Dermis blood vessel endothelial cell (primary cell): Measurements from ENCODE around the gene GNA14. TPM values are rescaled to one million over a fixed set of nuclear protein-coding genes. Genes with fewer than 3 reads are reported as not detected.
A peak's percentile ranks its signal among the peaks of the same experiment; 100 is the strongest.
"Not testable (repeated sequence)": the region's sequence is repeated elsewhere in the genome, so short reads cannot be mapped to it uniquely, and the experiment has no call there.

Experiments used
- DNase-seq: peaks from one replicate; pipeline ENCODE4 v3.0.0; 2010
- total RNA-seq: library from RNA; depleted of rRNA; stranded (reverse); fragments of >200 nt; gene quantifications from 2 replicates; pipeline ENCODE4 v1.2.3, GENCODE V29; 2014

GNA14 gene
- total RNA-seq, 1 donor from 2014 or later, result 16.8 TPM

DNA sequence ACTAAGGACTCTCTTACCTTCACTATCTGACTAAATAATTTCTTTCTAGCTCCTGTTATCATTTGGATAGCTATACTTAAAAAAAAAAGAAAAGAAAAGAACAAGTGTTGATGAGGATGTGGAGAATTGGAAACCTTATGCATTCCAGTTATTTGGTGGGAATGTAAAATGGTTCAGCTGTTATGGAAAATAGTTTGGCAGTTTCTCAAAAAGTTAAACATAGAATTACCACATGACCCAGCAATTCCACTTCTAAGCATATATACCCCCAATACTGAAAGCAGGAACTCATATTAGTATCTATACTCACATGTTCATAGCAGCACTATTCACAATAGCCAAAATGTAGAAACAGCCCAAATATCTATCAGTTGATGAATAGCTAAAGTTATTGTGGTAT is 61.1 kb downstream of the GNA14 start:
- DNase-seq, result no peak

DNA sequence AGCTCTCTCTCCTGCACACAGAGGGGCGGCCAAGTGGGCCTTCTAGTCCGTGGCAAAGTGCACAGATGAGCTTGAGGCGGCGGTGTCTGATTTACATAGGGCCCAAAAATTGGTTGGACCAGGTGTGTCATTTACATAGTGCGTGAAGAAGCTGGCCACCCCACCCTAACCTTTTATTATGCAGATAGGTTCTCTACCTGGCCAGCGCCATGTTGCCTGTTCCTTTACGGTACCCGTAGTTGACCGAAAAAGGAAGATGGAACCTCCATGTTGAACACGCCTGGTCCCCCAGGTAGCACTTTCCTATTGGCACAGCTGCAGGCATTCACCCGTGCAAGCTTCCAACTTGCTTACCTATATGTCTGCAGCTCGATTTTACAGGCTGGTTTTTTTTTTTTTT is 61.5 kb downstream of the GNA14 start:
- DNase-seq, result no peak

DNA sequence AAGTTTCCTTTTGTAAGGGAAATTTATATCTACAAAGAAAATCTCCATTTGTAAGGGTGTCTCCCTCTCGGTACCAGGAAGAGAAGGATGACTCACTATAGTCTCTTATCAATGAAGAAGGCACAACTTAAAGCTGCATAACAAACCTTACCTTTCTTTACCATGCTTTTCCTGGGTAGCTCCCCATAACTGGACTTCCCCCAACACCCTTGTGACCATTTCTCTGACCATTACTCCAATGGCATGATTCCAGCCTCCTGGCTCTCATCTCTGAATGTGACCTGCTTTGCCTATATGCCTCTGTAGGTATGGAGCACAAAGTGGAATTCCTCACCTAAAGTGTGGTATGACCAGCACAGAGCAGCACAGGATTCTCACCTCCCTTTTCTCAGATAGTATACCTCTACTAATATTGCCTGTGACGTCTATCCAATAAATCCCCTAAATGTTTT is 62.8 kb downstream of the GNA14 start:
- no peak for DNase-seq

DNA sequence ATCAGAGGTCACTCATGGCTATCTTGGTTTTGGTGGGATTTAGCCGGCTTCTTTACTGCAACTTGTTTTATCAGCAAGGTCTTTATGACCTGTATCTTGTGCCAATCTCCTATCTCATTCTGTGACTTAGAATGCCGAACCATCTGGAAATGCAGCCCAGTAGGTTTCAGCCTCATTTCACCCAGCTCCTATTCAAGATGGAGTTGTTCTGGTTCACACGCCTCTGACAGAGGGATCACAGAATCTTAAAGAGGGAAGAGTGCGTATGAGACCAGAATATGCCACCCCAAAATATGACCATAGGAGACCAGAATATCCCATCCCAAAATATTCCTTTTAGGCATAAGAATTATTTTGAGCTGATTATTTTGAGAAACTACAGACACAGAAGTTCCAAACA is 63.2 kb downstream of the GNA14 start:
- DNase-seq, result not testable (repeated sequence)

DNA sequence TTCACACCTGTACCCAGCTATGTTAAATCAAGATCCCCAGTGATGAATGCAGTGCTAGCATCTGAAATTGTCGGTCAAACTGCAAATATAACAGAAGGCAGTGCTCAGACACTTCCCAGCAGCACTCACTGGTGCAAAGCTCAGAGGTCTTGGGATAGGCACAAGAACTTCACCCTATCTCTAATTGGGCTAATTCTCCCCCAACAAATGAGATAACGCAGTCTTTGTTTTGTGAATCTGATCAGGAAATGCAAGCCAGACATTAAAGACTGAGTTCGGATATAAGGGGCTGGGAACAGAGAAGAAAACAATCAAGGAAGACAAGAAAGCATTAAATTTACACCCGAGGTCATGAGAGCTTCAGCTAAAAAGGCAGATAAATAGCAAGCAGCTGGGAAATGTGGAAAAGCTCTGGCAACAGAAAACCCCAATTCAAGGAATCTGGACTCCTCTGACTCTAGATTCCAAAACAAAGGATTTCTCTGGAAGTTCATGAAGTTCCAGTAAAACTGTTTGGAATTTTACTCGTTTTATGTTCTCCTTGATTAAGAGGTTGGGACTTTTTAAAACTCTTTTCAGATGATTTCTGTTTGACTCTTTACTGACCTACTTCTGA is 65.1 kb downstream of the GNA14 start:
- no peak for DNase-seq

DNA sequence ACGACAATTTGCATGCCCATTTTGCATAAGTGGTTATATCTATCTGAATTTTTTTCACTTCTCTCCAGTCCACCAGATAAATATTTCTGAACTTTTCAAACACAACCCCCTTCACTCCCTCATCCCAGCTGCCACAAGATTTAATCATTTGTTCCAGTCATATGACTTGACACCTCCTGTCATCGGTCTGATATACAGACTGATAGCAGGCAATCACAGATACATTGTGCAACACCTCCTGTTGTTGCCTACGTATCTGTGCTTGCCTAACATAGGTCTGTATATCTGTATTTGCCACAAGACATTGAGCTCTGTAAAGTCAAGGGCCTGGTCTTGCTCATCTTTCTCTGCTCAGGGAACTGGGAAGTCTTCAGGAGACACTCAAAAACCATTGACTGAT is 65.6 kb downstream of the GNA14 start:
- DNase-seq, result no peak

DNA sequence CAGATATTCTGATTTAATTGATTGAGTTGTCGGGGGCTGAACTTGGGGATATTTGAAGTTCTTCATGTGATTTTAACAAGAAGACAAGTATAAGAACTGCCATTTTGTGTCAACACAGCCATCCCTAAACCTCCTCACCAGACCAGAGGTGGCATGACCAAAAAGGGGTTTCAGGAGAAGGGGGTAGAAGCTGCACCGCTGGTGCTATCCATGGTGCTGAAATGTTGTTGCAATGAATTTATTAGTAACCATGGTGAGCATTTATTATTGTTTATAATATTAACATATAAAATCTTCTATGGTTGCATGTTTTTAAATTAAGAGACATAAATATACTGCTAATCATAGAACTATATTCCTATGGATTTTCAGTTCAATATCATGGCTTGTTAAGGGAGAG is 72.3 kb downstream of the GNA14 start:
- peak; percentile 56 for DNase-seq

DNA sequence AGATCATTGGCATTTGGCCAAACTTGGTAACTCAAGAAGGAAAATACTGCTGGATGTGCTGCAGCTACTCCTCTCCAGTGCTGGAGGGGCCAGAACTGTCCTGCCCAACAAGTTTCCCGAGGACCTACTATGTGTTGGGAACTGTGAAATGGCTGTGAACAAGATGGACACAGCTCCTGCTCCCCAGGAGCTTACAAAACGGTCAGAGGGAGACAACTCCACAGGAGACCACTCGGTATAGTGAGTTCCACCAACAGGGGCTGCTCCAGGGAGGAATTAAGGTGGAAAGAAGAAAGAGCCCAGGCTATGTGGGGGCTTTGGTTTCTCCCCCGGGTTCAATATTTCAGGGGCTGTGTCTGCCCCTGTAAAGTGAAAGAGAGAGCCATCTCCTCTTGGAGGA is 78.8 kb downstream of the GNA14 start:
- peak; percentile 26 for DNase-seq

DNA sequence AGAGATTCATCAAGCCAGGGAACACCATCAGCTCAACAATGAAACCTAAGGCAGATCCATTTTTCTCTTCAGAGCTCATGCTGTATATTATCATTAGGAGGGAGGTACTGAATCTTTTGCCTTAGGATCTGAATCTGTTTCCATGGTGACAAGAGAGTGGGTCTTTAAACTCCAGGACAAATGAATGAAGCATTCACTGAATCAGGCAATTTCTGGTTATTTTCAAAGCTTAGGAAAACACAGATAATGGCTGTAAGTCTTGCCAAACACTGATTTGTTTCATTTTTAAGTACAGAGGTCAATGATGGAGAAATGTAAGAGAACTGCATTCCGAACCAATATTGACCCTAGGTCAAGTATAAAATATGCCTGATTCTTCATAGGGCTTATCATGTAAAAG is 84.9 kb downstream of the GNA14 start:
- DNase-seq, result no peak

DNA sequence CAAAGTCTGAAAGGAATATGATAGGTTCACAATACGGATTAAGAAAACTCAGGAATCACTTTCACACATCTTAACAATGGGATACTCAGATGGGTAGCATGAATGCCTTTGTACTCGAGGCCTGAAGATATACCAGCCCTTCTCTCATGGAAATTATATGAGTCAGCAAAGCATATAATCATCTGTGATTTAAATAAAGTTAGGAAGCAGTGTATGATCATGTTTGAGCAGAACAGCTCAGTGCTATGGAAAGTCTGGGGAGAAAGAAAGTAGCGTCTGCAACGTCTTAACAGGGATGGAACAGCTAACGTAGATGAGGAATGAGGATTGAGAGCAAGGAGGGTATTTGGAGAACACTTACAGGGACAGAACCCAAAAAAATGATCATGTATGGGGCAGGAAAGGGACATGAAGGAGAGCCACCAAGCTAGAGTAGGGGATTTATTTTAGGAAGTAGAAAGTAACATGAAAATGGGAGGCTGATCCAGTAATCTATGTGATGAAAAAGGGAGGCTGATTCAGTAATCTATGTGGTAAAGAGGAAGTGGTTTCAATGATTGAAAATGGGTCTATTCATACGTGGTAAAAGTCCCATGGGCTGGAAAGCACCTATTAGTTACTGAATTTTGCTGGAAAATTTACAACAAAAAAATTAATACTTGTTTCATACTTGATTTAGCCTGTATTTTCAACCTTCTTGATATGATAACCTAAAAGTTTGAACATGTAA is 85.9 kb downstream of the GNA14 start:
- peak; percentile 23 for DNase-seq

DNA sequence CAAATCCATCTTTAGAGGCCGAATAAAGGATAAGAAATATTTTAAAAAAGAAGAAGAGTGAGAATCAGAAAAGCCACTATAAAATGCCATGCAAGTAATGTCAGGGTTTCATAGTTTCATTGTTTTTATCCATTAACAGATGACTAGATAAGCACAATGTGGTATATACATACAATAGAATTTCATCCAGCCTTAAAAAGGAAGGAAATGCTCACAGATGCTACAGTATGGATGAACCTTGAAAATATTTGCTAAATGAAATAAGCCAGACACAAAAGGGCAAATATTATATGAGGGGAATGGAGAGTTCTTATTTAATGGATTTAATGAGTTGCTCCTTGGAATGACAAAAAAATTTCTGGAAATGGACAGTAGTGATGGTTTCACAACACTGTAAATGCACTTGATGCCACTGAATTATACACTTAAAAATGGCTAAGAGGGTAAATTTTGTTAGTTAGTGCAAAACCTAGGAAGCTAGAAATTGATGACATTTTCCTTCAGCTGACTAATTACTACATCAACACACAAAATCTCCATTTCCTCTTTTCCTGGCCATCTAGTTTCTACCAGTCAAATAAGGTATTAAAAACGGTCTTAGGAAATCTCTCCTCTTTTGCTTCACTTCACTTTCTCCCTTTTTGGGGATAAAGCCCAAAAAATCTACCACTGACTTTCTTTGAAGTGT is 86.6 kb downstream of the GNA14 start:
- DNase-seq, result peak; percentile 58

DNA sequence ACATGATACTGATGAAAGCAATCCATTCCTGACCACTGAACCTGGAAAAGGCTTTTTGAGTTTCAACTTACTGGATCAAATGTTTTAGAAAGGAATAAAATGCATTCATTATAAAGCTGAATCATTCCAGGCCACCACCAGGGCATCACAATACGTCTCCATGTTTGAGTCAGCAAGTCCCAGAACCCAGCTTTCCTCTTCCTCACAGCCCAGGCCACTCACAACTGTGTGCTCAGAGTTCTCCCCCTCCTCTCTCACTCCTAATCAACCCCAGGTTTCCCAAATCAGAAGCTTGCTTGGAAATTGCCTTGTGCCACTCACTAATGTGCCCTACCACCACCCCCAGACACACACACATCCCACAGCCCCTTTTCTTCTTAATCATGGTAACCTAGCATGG is 91.7 kb downstream of the GNA14 start:
- peak; percentile 24 for DNase-seq

DNA sequence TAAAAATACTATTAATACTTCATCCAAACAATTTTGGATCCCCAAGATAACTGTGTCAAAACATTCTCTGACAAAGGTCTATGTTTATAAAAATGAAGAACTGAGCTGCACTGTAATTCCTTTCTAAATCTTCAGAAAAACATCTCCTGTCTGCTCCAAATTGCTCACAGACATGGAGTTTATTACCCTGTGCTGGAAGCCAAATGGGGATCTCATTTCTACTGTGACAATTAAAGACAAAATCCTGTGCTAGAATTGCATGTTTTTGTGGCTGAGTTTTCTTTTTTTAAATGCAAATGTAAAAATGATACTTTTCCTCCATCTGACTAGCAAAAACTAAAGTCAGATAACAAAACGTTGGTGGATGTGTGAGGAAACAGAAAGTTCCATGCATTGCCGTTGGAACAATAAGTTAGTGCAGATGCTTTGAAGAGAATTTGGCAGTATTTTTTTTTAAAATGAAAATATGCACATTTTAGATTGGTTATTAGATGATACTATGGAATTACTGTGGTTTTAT is 93.5 kb downstream of the GNA14 start:
- no peak for DNase-seq

DNA sequence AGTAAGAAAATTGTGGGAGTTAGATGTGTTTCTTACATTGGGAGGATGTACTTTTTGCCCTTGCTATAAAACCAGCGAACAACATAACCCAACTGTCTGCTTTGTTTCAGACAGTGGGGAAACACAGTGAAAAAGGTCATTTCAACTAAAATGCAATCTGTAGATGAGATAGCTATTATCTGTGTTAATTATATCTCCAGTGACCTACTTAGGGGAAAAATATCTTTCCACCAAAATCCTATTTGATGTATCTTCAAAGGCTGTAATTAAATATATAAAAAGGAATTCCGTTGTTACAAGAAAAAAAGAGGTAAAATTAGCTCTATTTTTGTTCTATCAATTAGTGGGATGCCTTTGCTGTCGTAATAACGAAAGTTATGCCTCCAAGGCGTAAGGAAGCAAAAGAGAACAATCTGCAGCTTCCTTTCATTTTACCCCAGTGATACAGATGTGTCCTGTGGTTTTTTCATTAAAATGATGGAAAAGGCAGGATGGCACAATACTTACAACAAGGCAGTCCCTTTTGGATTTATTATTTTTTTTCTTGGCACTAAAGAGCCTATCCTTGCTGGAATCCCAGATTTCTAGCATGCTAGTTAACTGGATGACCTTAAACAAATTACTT is 100.9 kb downstream of the GNA14 start:
- DNase-seq, result no peak

DNA sequence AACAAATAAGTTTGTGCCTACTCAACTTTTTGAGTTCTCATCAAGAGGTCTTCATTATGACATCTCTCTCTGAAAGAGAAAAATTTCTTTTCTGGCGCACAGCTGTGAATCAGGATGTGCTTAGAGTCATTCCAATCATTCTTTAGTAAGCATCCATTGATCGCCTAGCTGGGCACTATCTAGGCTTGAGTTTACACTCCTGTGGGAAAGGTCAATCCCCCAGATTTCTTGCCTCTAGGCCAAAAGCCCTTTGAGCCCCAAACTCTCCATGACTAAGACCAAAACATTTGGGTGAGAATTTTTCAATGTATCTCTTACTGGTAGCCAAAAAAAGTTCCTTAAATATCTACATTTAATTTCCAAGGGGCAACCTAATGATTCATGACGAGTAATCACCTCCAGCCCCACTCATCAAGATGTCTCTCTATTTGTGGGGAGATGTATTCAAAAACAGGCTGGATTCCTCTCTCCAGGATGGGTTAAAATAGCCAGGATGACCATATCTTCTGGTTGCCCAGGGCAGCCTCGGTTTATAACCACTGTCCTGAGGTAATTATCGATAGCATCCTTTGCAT is 101.7 kb downstream of the GNA14 start:
- DNase-seq, result no peak

DNA sequence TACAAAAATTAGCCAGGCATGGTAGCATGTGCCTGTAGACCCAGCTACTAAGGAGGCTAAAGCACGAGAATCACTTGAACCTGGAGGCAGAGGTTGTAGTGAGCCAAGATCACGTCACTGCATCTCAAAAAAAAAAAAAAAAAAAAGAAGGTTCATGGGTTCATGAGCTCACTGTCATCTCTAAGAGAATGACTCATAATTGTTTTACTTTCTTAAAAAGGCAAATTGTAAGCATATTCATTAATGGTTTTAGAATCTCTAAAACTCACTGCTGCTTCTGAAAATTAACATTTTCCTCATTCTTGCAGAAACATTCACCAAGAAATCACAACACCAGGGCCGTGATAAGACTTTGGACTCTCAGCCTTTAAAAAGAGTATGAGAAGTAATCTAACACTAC is 103.6 kb downstream of the GNA14 start:
- DNase-seq, result no peak

DNA sequence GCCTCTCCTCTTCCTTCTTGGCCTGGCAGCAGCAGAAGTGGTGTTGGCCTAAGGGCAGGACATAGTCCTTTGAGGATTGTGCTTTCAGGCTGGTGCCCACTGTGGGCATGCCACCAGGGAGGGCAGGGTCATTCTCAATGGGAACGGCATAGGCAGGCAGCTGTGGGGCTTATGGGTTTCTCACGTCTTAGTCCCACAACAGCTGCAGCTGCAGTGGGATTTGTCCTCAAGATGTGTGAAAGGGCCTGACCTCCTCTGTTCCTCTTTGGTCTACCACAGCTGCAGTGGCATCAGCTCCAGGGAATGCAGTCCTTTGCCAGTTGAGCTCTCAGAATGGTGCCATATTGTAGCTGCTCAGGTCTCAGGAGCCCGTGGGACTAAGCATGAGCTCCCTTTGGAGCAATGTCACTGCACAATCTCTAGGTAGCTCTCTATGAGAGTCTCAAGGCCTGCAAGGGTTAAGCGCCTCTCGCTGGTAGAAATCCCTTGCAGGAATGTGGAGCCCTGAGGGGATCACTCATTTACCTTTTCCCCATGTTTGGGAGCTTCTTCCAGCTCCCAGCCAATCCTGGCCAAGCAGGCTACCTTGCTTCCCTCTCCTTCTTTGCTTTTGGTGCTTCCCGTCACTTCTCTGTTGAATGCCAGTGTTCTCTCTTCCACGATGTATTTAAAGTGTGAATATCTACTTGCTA is 104.8 kb downstream of the GNA14 start:
- no peak for DNase-seq

DNA sequence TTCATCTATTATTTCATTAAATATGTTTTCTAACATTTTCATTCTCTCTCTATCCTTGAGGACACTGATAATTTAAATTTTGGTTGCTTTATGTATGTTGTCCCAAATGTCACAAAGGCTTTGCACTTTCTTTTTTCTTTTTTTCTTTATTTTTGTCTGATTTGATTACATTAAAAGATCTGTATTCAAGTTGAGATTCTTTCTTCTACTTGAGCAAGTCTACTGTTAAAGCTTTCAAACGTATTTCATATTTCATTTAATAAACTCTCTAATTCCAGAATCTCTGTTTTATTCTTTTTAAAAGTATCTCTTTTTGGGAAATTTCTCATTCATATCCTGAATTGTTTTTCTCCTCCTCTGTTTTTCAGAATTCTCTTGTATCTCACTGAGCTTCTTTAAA is 106.5 kb downstream of the GNA14 start:
- DNase-seq, result no peak

DNA sequence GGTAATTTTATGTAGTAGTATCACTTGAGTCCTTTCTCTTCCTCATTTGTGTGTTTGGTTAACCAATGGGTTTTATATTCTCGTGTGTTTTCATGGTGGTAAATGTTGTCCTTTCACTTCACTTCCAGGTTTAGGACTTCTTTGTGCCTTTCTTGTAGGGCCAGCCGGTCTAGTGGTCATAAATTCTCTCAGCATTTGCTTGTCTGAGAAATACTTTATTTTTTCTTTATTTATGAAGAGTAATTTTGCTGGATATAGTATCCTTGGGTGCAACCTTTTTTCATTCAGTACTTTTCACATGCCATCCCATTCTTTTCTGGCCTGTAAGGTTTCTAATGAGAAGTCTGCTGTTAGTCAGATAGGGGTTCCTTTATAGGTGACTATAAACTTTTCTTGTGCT is 107.1 kb downstream of the GNA14 start:
- DNase-seq, result no peak

DNA sequence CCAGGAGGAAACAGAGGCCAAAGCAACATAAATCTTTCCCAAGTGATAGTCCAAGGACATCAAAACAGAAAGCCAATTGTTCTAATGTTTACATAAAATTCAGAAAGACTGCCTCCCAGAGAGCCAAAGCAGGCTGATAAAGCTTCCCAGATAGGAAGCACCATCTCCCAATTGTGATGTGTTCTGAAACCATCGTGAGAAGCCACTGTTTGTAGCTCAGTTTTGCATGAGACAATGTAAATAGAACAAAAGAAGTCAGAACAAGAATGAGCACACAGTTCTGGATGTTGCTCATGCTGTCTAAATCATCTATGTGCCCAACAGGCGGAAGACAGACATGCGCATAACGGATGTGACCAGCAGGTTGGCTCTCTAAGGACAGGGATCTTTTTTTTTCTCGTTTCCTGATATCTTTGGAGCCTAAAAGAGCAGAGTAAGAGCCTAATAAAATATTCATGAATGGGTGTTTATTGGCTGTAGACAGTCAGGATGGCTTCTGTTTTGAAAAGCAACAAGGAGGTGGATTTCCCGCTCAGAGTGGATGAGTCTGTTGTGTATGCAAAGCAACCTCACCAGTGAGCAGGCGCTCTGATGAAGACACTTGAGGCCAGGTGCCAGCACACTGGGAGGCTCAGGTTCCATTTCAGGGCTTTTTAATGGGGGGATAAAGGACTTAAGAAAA is 113.6 kb downstream of the GNA14 start:
- DNase-seq, result peak; percentile 83

DNA sequence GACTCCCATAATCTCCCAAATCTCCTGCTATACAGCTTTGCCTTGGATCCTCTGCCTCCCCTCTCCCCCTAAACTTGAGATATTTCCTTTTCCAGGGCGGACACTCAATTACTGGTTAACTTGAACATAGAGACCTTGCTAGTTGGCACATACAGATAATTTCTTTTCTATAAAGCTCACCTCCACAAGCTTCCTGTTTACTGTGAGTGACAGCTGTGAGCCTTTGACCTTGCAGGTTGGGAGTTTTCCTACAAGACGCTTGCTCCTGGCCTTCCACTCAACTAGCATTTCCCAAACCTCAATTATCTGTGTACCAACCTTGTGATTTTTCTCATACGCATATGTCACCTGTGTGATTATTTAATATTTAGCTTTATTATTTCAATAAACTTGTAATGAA is 114.5 kb downstream of the GNA14 start:
- peak; percentile 12 for DNase-seq

DNA sequence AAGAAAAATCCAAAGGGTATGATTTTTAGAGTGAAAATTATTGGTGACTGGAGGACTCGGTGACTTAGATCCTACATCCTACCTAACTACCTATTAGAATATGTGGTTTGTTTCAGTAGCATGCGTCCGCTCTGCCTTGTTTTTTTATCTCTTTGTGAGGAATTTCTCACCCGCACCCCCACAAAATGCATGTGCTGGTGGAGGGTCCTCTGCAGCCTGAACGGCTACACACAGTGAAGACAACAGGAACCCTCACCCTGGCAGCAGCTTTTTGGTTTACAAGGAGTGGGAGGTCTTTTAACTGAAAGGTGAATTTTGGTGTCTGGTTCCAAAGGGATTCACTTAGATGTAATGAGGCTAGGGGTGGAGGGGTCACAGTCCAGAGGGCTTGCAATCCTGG is 115.5 kb downstream of the GNA14 start:
- DNase-seq, result no peak
